Epithelial cell of esophagus (primary cell): ENCODE results near the gene PITX1.

Source experiments
- DNase-seq: peaks from one replicate; pipeline ENCODE4 v3.0.0; 2010; ENCODE audit warnings: low read depth
- H3K4me3 ChIP-seq: 2 replicates; pipeline ENCODE4 v1.5.1; 2011; ENCODE audit warnings: mild to moderate bottlenecking, low read length, control low read depth
- TF ChIP-seq, protein P1 (sequence below): IDR thresholded peaks from 2 replicates; pipeline ENCODE4 v1.5.1; 2011; ENCODE audit warnings: low read depth, mild to moderate bottlenecking, low read length, control low read depth, inconsistent platforms; ENCODE audit not compliant: insufficient read depth; ENCODE audit errors: missing control alignments

PITX1 gene

DNA sequence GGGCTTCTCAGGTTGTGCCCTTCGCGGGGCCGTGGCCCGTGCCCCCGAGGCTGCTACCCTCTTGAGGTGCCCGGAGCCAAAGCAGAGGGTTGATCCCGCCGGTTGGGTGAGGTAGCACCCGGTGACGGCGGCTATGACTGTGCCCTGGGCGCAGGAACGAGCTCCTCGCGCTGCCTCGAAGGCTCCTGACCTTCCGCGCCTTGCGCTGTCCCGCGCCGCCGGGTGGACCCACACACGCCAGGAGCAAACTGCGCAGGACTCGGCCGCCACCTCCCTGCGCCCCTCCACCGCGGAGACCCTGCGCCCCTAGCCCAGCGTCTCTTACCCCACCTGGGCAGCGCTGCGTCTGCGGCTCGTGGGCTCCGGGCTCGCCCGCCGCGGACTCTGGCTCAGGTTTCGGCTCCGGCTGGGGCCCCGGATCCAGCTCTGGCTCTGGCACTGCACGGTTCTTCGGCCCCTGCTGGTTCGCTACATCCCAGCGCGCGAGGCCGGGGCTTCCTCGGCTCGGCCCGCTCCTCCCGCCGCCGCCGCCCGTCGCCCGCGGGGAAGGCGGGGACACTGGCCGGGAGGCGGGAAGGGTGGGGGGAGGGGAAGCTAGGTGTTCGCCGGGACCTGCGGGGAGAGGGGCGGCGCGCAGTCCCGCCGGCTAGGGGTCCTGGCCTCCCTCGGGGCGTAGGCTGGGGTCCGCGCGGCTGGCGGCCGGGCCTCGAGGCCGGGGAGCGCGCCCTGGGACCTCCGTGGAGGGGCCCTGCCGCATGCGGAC lies 5.4 kb upstream of the PITX1 start:
- peak; percentile 53 for DNase-seq
- H3K4me3 ChIP-seq: peak overlapping the region; percentile 39
- TF ChIP-seq, protein P1, sequence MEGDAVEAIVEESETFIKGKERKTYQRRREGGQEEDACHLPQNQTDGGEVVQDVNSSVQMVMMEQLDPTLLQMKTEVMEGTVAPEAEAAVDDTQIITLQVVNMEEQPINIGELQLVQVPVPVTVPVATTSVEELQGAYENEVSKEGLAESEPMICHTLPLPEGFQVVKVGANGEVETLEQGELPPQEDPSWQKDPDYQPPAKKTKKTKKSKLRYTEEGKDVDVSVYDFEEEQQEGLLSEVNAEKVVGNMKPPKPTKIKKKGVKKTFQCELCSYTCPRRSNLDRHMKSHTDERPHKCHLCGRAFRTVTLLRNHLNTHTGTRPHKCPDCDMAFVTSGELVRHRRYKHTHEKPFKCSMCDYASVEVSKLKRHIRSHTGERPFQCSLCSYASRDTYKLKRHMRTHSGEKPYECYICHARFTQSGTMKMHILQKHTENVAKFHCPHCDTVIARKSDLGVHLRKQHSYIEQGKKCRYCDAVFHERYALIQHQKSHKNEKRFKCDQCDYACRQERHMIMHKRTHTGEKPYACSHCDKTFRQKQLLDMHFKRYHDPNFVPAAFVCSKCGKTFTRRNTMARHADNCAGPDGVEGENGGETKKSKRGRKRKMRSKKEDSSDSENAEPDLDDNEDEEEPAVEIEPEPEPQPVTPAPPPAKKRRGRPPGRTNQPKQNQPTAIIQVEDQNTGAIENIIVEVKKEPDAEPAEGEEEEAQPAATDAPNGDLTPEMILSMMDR: no peak

- DNase-seq: no peak
- TF ChIP-seq, protein P1: no peak
- peak overlapping the region; percentile 39 for H3K4me3 ChIP-seq
These were observed 4.8 kb upstream of the PITX1 start for GRCh38 chr5:135038813-135039270.

DNA sequence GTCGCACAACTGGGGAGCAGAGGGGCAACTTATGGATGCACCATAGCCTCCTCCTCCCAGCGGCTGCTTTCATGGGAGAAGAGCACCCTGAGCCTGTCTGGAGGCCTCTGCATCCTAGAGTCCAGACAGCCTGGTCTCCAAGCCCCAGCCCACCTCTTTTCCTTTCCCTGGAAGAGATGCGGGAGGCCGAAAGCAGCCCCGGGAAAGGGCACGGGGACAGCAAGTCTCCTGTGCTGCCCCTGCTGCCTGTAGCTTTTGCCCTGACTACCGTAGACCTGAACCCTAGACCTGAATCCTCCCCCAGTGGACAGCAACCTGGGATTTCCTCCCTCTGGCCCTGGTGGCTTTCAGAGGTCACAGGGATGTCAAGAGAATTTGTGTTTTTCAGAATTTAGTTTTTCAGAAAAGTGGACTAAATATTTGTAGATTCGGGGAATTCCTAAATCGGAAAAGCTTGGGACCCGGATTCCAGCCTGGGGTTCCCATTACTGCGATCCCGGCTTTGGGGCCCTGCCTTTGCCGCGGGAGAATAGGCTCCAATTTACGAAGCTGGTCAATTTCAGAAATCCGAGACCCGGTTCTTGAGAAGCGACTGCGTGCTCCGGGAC lies 4.3 kb upstream of the PITX1 start:
- TF ChIP-seq, protein P1: no peak
- no peak for DNase-seq
- no peak overlapping the region for H3K4me3 ChIP-seq

DNA sequence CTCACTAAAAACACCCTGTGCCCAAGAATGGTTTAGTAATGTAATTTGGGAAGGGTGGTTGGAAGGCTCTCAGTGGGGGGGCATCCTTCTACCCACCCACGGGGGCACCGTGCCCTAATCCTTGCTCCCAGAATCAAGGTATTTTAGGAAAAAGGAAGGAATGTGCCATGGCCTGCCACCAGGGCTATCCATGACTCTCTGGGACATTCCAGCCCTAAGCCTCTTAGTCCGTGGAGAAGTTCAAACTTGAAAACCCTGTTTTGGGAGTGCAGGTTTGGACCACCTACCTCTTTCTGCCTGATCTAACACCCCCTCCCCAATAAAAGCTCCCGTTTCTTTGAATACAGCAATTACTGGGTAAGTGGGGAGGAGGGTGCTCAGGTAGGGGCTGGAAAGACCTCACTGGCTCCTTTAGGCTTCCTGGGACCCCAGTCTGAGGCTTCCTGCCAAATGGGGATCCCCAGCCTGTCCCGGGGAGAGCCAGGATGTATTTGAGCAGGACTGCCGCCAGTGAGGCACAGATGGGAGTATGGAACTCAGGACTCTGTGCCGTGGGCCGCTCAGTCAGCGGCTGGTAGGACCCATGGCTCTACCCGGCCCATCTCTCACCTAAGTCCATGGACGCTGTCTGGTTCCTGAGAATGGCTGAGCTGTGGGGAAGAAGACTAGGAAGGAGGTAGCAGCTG lies 3.6 kb upstream of the PITX1 start:
- no peak overlapping the region for H3K4me3 ChIP-seq
- TF ChIP-seq, protein P1: no peak
- no peak for DNase-seq

- TF ChIP-seq, protein P1: no peak
- H3K4me3 ChIP-seq: no peak overlapping the region
- DNase-seq: no peak
These were observed 2.4 kb upstream of the PITX1 start for GRCh38 chr5:135036405-135036804.

DNA sequence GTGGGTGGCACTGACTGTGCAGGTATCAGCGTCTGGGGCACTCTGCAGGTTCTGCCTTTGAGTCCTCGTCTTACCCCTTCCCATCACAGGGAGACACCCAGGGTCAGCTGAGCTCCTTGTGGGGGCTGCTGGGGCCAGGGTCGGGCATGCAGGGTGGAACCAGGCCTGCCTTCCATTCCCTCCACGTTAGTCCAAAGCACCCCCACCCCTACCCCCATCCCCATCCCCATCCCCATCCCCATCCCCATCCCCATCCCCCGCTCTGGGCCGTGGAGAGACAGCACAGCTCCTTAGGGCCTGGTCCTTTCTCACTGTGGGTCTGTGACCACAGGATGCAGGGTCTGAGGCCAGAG lies 1.6 kb upstream of the PITX1 start:
- DNase-seq: no peak
- TF ChIP-seq, protein P1: no peak
- no peak overlapping the region for H3K4me3 ChIP-seq
